Measurements from ENCODE around the gene NDUFAF7.
"Not testable (repeated sequence)": the region's sequence is repeated elsewhere in the genome, so short reads cannot be mapped to it uniquely, and the experiment has no call there.

Gene NDUFAF7

GRCh38 chr2:37231241-37232130, at the start of gene NDUFAF7, which contains the start of gene CEBPZ:
Gene NDUFAF7, plus strand, starts transcription at chr2:37231658. Its CDS starts 48 bp downstream, at chr2:37231706.
Gene CEBPZ, minus strand, starts transcription at chr2:37231596. Its CDS starts 29 bp downstream, at chr2:37231567.
- DNase-seq (ENCODE audit: low read depth in 2 of 2) = peak; percentile 74 to 84

- no peak for DNase-seq (ENCODE audit: low read depth in 2 of 2)
Observed at GRCh38 chr2:37181726-37182684, 49.5 kb upstream of the NDUFAF7 start.

GRCh38 chr2:37188570-37188969, 42.9 kb upstream of the NDUFAF7 start, which contains the start of gene SULT6B1:
Gene SULT6B1, minus strand, starts transcription at chr2:37188670. Its CDS starts 30 bp downstream, at chr2:37188640.
- no peak for DNase-seq (ENCODE audit: low read depth in 2 of 2)

- no peak for DNase-seq (ENCODE audit: low read depth in 2 of 2)
Observed at GRCh38 chr2:37189452-37190153, 41.9 kb upstream of the NDUFAF7 start.

- no peak for DNase-seq (ENCODE audit: low read depth in 2 of 2)
Observed at GRCh38 chr2:37190290-37190689, 41.2 kb upstream of the NDUFAF7 start.

- no peak for DNase-seq (ENCODE audit: low read depth in 2 of 2)
Observed at GRCh38 chr2:37191253-37191652, 40.2 kb upstream of the NDUFAF7 start.

- no peak for DNase-seq (ENCODE audit: low read depth in 2 of 2)
Observed at GRCh38 chr2:37191747-37192146, 39.7 kb upstream of the NDUFAF7 start.

GRCh38 chr2:37192551-37192950, 38.9 kb upstream of the NDUFAF7 start:
- no peak for DNase-seq (ENCODE audit: low read depth in 2 of 2)

- DNase-seq (ENCODE audit: low read depth in 2 of 2) = not testable (repeated sequence)
Observed at GRCh38 chr2:37195862-37196319, 35.6 kb upstream of the NDUFAF7 start.

GRCh38 chr2:37196320-37197195, 34.9 kb upstream of the NDUFAF7 start, which contains the start of gene CEBPZOS:
Gene CEBPZOS, plus strand, starts transcription at chr2:37196496. Its CDS starts 3,209 bp downstream, at chr2:37199705.
- DNase-seq (ENCODE audit: low read depth in 2 of 2) = peak; percentile 82 to 88

- no peak for DNase-seq (ENCODE audit: low read depth in 2 of 2)
Observed at GRCh38 chr2:37198681-37199065, 32.8 kb upstream of the NDUFAF7 start.

- DNase-seq (ENCODE audit: low read depth in 2 of 2) = no peak
Observed at GRCh38 chr2:37201208-37201607, 30.2 kb upstream of the NDUFAF7 start.

- DNase-seq (ENCODE audit: low read depth in 2 of 2) = no peak
Observed at GRCh38 chr2:37201766-37202165, 29.7 kb upstream of the NDUFAF7 start.

GRCh38 chr2:37203708-37204107, 27.8 kb upstream of the NDUFAF7 start:
- DNase-seq (ENCODE audit: low read depth in 2 of 2) = no peak

GRCh38 chr2:37205071-37205661, 26.3 kb upstream of the NDUFAF7 start:
- DNase-seq (ENCODE audit: low read depth in 2 of 2) = not testable (repeated sequence)

- no peak for DNase-seq (ENCODE audit: low read depth in 2 of 2)
Observed at GRCh38 chr2:37205689-37206341, 25.6 kb upstream of the NDUFAF7 start.

- not testable (repeated sequence) for DNase-seq (ENCODE audit: low read depth in 2 of 2)
Observed at GRCh38 chr2:37206760-37207159, 24.7 kb upstream of the NDUFAF7 start.

GRCh38 chr2:37211212-37211611, 20.2 kb upstream of the NDUFAF7 start:
- DNase-seq (ENCODE audit: low read depth in 2 of 2) = no peak

- DNase-seq (ENCODE audit: low read depth in 2 of 2) = no peak
Observed at GRCh38 chr2:37211939-37212338, 19.5 kb upstream of the NDUFAF7 start.
